ENCODE measurements around the gene DDT.
A peak's percentile ranks its signal among the peaks of the same experiment; 100 is the strongest.
"Not testable (repeated sequence)": the region's sequence is repeated elsewhere in the genome, so short reads cannot be mapped to it uniquely, and the experiment has no call there.

Gene DDT

DNA sequence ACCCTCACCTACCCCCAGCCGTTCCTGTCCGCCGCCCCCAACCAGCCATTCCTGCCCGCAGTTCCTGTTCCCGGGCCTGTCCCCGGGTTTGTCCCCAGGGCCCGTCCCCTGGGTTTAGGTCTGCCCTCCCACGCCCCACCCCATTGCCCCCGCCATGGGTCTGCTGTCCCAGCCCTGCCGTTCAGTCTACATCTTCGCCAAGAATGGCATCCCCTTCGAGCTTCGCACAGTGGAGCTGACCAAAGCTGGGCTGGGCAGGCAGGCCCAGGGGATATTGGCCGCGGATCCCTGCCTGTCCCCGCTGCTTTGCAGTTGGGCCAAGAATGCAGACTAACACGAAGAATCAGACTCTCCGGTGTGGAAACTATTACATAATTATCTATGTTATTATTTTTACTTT is 24.5 kb downstream of the DDT start:
- DNase-seq: not testable (repeated sequence)

DNA sequence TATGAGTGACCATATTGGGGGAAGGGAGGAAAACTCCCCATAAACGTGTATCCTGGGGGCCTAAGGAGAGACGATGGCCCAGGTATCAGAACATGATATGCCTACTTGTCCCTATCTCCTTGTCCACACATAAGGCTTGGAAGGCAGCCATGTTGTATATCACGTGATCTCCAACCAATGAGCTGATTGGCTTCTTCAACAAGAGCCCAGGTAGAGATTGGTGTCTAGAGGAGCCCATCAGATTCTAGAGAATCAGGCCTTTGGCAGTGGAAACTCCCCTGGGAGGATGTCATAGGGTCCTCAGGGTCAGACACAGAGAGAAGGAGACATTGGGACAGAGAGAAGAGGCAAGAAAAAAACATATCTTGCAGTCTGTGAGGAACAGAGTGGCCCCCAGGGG is 26.9 kb downstream of the DDT start:
- DNase-seq: peak; percentile 62

DNA sequence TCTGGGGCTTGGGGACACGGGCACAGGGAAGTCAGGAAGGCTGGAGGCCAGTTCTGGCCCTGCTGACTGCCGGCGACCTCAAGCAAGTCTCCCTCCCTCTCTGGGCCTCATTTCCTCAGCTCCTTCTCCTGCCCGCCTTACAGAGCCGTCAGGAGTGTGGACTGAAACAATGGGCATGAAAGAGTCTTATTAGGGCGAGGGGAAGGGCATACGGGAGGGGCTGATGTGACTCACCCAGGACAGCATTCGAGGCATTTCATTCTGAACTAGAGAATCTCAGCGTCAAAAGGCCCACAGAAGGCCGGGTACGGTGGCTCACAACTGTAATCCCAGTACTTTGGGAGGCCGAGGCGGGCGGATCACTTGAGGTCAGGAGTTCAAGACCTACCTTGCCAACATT is 34.1 kb downstream of the DDT start:
- DNase-seq: not testable (repeated sequence)

DNA sequence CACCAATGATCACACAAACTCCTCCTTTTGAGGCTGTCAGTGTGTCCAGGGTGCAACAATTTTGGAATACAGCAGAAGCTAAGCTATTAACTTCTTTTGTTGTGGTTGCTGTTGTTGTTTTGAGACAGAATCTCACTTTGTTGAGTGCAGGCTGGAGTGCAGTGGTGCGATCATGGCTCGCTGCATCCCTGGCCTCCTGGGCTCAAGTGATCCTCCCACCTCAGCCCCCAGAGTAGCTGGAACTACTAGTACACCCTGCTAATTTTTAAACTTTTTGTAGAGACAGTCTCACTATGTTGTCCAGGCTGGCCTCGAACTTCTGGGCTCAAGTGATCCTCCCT is 35.3 kb downstream of the DDT start:
- DNase-seq: no peak

DNA sequence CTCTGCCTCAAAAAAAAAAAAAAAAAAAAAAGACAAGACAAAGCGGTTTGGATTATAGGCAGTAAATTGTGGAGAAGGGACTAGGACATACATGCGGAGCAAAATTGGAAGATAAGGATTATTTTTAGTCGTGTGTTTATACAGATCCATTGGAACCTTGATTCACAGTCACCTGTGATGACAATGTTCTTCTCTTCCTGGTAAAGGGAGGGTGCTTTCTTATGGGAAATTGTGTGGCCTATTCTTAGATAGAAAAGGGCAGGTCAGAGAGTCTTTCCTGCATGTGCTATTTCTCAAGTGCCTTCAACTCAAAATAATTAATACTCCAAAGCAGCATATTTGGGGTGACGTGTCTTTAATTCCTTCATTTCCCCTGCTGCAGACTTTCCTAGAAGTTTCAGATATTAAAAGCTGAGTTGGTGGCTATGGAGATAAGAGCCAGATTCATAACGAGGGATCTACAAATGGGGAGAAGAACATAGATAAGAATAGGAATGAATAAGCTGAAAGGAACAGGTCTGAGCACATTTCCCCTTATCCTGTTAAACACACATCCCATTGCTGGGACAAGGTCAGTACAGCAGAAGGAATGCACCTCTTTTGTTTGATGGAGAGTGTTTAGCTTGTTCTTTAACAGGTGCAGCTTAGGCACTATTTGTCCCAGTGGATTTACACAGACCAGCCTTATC is 35.8 kb downstream of the DDT start:
- no peak for DNase-seq

DNA sequence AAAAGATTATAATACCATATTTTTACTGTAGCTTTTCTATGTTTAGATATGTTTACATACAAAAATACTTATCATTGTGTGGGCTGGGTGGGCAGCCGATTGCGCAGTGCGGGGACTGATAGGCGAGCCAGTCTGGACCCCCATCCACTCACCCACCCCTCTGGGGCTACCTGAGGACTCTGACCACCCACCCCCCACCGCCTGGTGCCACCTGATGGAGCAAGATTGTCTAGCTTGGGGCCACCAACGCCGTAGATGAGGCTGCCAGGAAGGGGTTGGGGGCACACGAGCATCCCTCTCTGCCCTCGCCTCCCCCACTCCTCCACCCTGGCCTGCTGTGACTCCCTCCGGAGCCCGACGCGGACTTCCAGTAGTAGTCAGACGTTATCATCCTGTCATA is 47.7 kb downstream of the DDT start:
- no peak for DNase-seq

DNA sequence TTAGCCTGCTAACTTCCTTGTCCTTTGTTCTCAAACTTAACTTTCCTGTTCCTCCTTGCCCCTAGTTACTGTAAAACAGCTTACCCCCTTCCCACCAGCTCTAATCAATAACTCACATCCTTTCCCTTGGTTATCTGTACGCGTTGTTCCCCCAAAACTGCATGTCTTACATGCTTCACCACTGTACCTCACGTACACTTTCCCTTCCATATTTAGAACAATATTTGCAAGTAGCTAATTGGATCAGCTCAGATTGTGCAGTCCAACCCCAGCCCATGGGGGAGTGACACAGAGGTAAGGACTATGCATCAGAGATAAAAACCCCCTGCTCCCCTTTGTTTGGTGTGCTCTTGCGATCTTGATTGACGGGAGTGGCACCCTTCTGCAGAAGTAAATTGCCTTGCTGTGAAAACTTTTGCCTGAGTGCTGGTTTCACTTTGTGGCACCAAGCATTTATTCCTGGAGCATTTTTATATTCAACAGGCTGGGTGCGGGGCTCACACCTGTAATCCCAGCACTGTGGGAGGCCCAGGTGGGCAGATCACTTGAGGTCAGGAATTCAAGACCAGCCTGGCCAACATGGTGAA is 49.1 kb downstream of the DDT start:
- DNase-seq: no peak

DNA sequence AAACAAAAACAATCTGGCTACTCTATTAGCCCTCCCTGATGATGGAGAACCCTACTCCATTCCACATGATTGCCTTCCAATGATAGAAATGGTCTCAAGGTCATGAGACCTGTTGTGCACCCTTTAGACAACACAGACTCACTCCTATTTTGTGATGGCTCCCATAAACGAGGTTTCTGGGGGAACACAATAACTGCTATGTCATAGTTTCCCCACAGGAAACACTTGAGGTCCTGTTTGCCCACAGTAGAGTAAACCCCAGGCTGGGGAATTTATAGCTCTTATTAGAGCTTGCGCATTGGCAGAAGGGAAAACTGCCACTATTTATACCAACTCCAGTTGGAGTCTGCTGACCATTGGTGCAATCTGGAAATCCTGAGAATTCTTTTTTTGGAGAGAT is 51.3 kb downstream of the DDT start:
- no peak for DNase-seq

DNA sequence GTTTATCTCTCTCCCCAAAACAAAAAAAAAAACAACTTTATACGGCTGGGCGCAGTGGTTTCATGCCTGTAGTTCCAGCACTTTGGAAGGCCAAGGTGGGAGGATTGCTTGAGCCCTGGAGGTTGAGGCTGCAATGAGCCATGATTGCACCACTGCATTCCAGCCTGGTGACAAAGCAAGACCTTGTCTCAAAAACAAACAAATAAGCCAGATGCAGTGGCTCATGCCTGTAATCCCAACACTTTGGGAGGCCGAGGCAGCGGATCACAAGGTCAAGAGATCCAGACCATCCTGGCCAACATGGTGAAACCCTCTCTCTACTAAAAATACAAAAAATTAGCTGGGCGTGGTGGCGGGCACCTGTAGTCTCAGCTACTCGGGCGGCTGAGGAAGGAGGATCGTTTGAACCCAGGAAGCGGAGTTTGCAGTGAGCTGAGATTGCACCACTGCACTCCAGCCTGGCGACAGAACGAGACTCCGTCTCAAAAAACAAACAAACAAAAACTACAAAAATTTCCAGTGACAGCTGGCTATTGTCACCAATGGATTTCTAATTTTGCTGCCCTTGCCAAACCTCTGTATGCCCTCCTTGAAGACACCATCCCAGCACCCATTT is 52.5 kb downstream of the DDT start:
- DNase-seq: not testable (repeated sequence)

All from OCI-M1 (cell line).